ENCODE data around the gene GNB1L.

DNA sequence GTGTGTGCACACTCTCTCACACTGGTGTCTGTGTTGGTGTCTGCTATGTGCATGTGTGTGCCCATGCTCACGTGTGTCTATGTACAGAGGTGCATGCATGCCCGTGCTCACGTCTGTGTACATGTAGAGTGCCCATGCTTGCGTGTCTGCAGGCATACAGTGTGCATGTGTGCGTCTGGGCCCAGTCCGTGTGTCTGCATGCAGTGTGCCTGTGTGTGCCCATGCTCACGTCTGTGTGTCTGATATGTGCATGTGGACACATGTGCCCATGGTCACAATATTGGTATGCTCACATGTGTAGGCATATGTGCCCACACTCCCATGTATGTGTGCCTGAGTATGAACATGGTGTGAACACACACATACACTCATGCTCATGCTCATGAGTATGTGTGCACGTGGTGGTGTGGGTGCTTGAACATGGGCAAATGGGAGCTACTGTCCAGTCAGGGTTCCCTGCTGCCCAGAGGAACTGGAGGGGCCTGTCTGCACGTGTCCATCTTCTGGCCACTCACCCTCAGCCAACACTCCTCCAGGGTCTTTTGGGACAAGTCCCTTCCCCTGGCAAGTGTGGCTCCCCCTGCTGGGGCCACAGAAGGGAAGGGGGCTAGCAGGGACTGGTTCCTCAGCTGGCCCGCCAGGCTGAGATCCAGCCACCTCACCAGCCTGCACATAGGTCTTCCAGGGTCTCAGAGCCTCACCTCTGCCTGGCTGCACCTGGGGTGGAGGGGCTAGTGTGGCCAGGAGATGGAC, 101.4 kb downstream of the GNB1L start:
- TF ChIP-seq, protein P1, sequence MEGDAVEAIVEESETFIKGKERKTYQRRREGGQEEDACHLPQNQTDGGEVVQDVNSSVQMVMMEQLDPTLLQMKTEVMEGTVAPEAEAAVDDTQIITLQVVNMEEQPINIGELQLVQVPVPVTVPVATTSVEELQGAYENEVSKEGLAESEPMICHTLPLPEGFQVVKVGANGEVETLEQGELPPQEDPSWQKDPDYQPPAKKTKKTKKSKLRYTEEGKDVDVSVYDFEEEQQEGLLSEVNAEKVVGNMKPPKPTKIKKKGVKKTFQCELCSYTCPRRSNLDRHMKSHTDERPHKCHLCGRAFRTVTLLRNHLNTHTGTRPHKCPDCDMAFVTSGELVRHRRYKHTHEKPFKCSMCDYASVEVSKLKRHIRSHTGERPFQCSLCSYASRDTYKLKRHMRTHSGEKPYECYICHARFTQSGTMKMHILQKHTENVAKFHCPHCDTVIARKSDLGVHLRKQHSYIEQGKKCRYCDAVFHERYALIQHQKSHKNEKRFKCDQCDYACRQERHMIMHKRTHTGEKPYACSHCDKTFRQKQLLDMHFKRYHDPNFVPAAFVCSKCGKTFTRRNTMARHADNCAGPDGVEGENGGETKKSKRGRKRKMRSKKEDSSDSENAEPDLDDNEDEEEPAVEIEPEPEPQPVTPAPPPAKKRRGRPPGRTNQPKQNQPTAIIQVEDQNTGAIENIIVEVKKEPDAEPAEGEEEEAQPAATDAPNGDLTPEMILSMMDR (IDR thresholded peaks at IDR 0.05 in 2 of 3, conservative IDR thresholded peaks at IDR 0.05 in 1 of 3; ENCODE audit: insufficient read depth in 2 of 3, low read depth in 1 of 3, low read length in 3 of 3): peak; percentile 55 to 84 (median 68)
- TF ChIP-seq POLR2A (conservative IDR thresholded peaks at IDR 0.05): no peak
